A673 (cell line): ENCODE data around the gene SEC16B.

Source experiments
- CTCF ChIP-seq: fragments of 300-800, 200-600 bp; sonication (generic); conservative IDR thresholded peaks from 2 replicates; pipeline ENCODE4 v1.5.1; 2017; ENCODE audit warnings: low read depth, mild to moderate bottlenecking, antibody characterized with exemption, low read length, moderate library complexity, mixed read lengths
- EZH2 ChIP-seq: fragments of 200-600 bp; sonication (generic); IDR thresholded peaks from 2 replicates; pipeline ENCODE4 v1.6.1; 2017; ENCODE audit warnings: borderline replicate concordance, low read depth, mild to moderate bottlenecking, mixed read lengths, antibody characterized with exemption, low read length; ENCODE audit not compliant: poor library complexity, severe bottlenecking

GRCh38 chr1:177933881-177934280, 36.0 kb downstream of the SEC16B start:
- TF ChIP-seq EZH2 (no peak), CTCF (no peak)
